ENCODE measurements around the gene PDE4B.

GRCh38 chr1:66242646-66243547, 450.2 kb downstream of the PDE4B start:
- TF ChIP-seq KDM4B (CRISPR knock-in tag; IDR thresholded peaks at IDR 0.05) (no peak), SIN3A (IDR thresholded peaks at IDR 0.05; ENCODE audit: borderline replicate concordance, low read depth, low read length) (no peak), HMG20B (CRISPR knock-in tag; conservative IDR thresholded peaks at IDR 0.05) (no peak), EZH2 (conservative IDR thresholded peaks at IDR 0.05; ENCODE audit: low read depth, low read length) (no peak), IRX3 (CRISPR knock-in tag; IDR thresholded peaks at IDR 0.05; ENCODE audit: borderline replicate concordance, low read depth) (no peak)
- TF ChIP-seq, protein P1, sequence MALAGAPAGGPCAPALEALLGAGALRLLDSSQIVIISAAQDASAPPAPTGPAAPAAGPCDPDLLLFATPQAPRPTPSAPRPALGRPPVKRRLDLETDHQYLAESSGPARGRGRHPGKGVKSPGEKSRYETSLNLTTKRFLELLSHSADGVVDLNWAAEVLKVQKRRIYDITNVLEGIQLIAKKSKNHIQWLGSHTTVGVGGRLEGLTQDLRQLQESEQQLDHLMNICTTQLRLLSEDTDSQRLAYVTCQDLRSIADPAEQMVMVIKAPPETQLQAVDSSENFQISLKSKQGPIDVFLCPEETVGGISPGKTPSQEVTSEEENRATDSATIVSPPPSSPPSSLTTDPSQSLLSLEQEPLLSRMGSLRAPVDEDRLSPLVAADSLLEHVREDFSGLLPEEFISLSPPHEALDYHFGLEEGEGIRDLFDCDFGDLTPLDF (CRISPR knock-in tag; IDR thresholded peaks at IDR 0.05), result no peak

Measured in HepG2 (cell line).